T-cell (primary cell): ENCODE data around the gene POMT1. TPM values are rescaled to one million over a fixed set of nuclear protein-coding genes. Genes with fewer than 3 reads are reported as not detected.

Experiments used
- ATAC-seq, 4 experiments: fragments of 200-7000 bp in 3 of 4; fragments of 150-1000 bp in 1 of 4; cut with Tn5 transposase; replicated peaks in 1 of 4; 1 replicate in 3 of 4; 2 replicates in 1 of 4; pipeline ENCODE4 v1.10.0; 2021; ENCODE audit warnings: moderate library complexity in 3 of 4, mild to moderate bottlenecking in 2 of 4, moderate number of reproducible peaks in 1 of 4
- CTCF ChIA-PET, 2 donors: fragments of 300-600 bp; sonication (Branson Sonifier 250); formaldehyde crosslinking; loops; one replicate each; lab custom pipeline; 2022; ENCODE audit warnings: antibody characterized with exemption in 2 of 2; lab: Charles Lee
- POLR2A ChIA-PET, 2 donors: fragments of 300-600 bp; sonication (Branson Sonifier 250); formaldehyde crosslinking; loops; one replicate each; lab custom pipeline; 2022; ENCODE audit warnings: antibody characterized with exemption in 2 of 2; lab: Charles Lee
- DNase-seq, 35 experiments: peaks; one replicate each; pipeline versions ENCODE4 v3.0.0 to v3.0.0-alpha.2; 2013 to 2023
- H3K27ac ChIP-seq: one replicate; pipeline ENCODE4 v1.5.1; 2013; ENCODE audit warnings: low read length
- H3K27me3 ChIP-seq, 2 experiments: replicated peaks in 1 of 2; 1 replicate in 1 of 2; 2 replicates in 1 of 2; pipeline versions ENCODE4 v1.6.1 to v1.7.0; 2013; ENCODE audit warnings: low read length in 1 of 2, mixed read lengths in 1 of 2; ENCODE audit not compliant: control insufficient read depth in 2 of 2, insufficient read depth in 2 of 2; ENCODE audit errors: extremely low read depth in 1 of 2
- H3K36me3 ChIP-seq, 2 donors: 1 replicate in 1 of 2; 2 replicates in 1 of 2; pipeline versions ENCODE4 v1.6.1 to v1.7.0; 2013; ENCODE audit warnings: low read length in 1 of 2; ENCODE audit not compliant: control insufficient read depth in 2 of 2, insufficient read depth in 1 of 2; ENCODE audit errors: extremely low read depth in 1 of 2
- H3K4me1 ChIP-seq, 2 experiments: 1 replicate in 1 of 2; 2 replicates in 1 of 2; pipeline versions ENCODE4 v1.6.1 to v1.7.0; 2013; ENCODE audit warnings: low read length in 2 of 2, mixed read lengths in 1 of 2; ENCODE audit not compliant: insufficient read depth in 2 of 2, control insufficient read depth in 1 of 2; ENCODE audit errors: extremely low read depth in 1 of 2
- H3K4me3 ChIP-seq, 2 donors: 1 replicate in 1 of 2; 2 replicates in 1 of 2; pipeline versions ENCODE4 v1.5.1 to v1.7.0; 2013; ENCODE audit warnings: mild to moderate bottlenecking in 2 of 2, low read length in 1 of 2, moderate library complexity in 1 of 2; ENCODE audit not compliant: control insufficient read depth in 1 of 2; ENCODE audit errors: extremely low read depth in 1 of 2
- H3K9me3 ChIP-seq: 2 replicates; pipeline ENCODE4 v1.7.0; 2013
- H3K27ac Mint-ChIP-seq, 2 donors: one replicate each; pipeline ENCODE4 v1.8.0; 2020 to 2021; ENCODE audit warnings: mild to moderate bottlenecking in 2 of 2, mixed read lengths in 2 of 2
- H3K27me3 Mint-ChIP-seq, 2 donors: one replicate each; pipeline ENCODE4 v1.8.0; 2021 to 2022; ENCODE audit warnings: mixed read lengths in 2 of 2
- H3K36me3 Mint-ChIP-seq: one replicate; pipeline ENCODE4 v1.8.0; 2021; ENCODE audit warnings: mixed read lengths
- H3K4me1 Mint-ChIP-seq, 3 donors: one replicate each; pipeline ENCODE4 v1.8.0; 2020 to 2022; ENCODE audit warnings: mixed read lengths in 3 of 3, mild to moderate bottlenecking in 1 of 3
- H3K4me3 Mint-ChIP-seq, 3 donors: one replicate each; pipeline ENCODE4 v1.8.0; 2020 to 2022; ENCODE audit warnings: mild to moderate bottlenecking in 3 of 3, mixed read lengths in 3 of 3, moderate library complexity in 3 of 3
- H3K9me3 Mint-ChIP-seq, 3 donors: one replicate each; pipeline ENCODE4 v1.8.0; 2020 to 2022; ENCODE audit warnings: mixed read lengths in 3 of 3
- WGBS: methylation state at CpG from one replicate; pipeline ENCODE4 v1.1.5; 2013; ENCODE audit warnings: missing lambda C conversion rate; ENCODE audit not compliant: insufficient coverage; 5-methylcytosine and 5-hydroxymethylcytosine counted together
- total RNA-seq, 35 experiments: library from RNA in 6 of 35; stranded (reverse) in 6 of 35; fragments of 120-200 nt in 1 of 35; gene quantifications; one replicate each; pipeline versions ENCODE4 v1.2.1 to v1.2.4 and lab custom pipeline; 2013 to 2026

Gene POMT1
- total RNA-seq, 5 donors from 2014 or later (not counting 1 experiment from before 2014, with no cell fraction given) = 45.3 to 74.4 (median 56.9) TPM

- Histone ChIP-seq H3K9me3 (no peaks in the 10 kb centered on the region), H3K27me3 (no peaks in the 10 kb centered on the region), H3K27ac (no peak overlapping the region), H3K36me3 (peaks cover 0 to 3% of the 10 kb centered on the region in 2 donors), H3K4me1 (peaks cover 18 to 63% of the 10 kb centered on the region in 2 experiments), H3K4me3 (peak overlapping the region in 1 of 2 donors; percentile 40)
- POLR2A ChIA-PET = interaction anchor here in 1 of 2 donors (0.6 kb wide), 1 partner anchor 25 kb away, joined by 3 read pairs; no protein-coding TSS in a partner anchor
- CTCF ChIA-PET = no interaction called here
- WGBS = 0% methylated on average over 1 of the region's 8 CpGs
- DNase-seq (peak in 25 of 35 experiments; percentile 11 to 57 (median 33)), ATAC-seq (peak; percentile 24 to 60 (median 46))
- H3K4me1 Mint-ChIP-seq = peaks cover 28 to 49% (median 39%) of the 10 kb centered on the region in 3 donors
- peak overlapping the region in 1 of 3 donors; percentile 59 for H3K4me3 Mint-ChIP-seq
- peak overlapping the region; percentile 70 to 73 for H3K27ac Mint-ChIP-seq
- H3K36me3 Mint-ChIP-seq = no peaks in the 10 kb centered on the region
- H3K27me3 Mint-ChIP-seq = no peaks in the 10 kb centered on the region
- no peaks in the 10 kb centered on the region for H3K9me3 Mint-ChIP-seq
Observed at GRCh38 chr9:131534721-131535237, 32.1 kb downstream of the POMT1 start.

- Histone ChIP-seq H3K27ac (no peak overlapping the region), H3K4me1 (peaks cover 15 to 57% of the 10 kb centered on the region in 2 experiments), H3K9me3 (no peaks in the 10 kb centered on the region), H3K4me3 (no peak overlapping the region), H3K27me3 (no peaks in the 10 kb centered on the region), H3K36me3 (no peaks in the 10 kb centered on the region)
- Mint-ChIP-seq H3K27me3 (no peaks in the 10 kb centered on the region), H3K4me1 (peaks cover 30 to 52% (median 42%) of the 10 kb centered on the region in 3 donors), H3K9me3 (peaks cover 0 to 4% (median 2%) of the 10 kb centered on the region in 3 donors), H3K4me3 (no peak overlapping the region), H3K36me3 (no peaks in the 10 kb centered on the region), H3K27ac (no peak overlapping the region)
- WGBS = 100% methylated on average over 2 of the region's 19 CpGs
- ChIA-PET POLR2A (no interaction called here), CTCF (no interaction called here)
- DNase-seq (no peak), ATAC-seq (no peak)
Observed at GRCh38 chr9:131537946-131538345, 35.2 kb downstream of the POMT1 start.

GRCh38 chr9:131539223-131539923 is 36.7 kb downstream of the POMT1 start:
- Mint-ChIP-seq H3K9me3 (peaks cover 0 to 12% (median 8%) of the 10 kb centered on the region in 3 donors), H3K36me3 (no peaks in the 10 kb centered on the region), H3K27me3 (peaks cover 0 to under 1% of the 10 kb centered on the region in 2 donors), H3K4me1 (peaks cover 26 to 49% (median 39%) of the 10 kb centered on the region in 3 donors), H3K27ac (peak overlapping the region; percentile 88 to 90), H3K4me3 (peak overlapping the region in 1 of 3 donors; percentile 61)
- DNase-seq = peak in 18 of 35 experiments; percentile 12 to 51 (median 24)
- CTCF ChIA-PET = interaction anchor here in 1 of 2 donors (0.7 kb wide), 1 partner anchor 898 kb away, joined by 3 read pairs; no protein-coding TSS in a partner anchor
- peak; percentile 68 to 87 (median 79) for ATAC-seq
- no peaks in the 10 kb centered on the region for H3K36me3 ChIP-seq
- 48% methylated on average over 6 of the region's 7 CpGs for WGBS
- peaks cover 13 to 51% of the 10 kb centered on the region in 2 experiments for H3K4me1 ChIP-seq
- H3K4me3 ChIP-seq = no peak overlapping the region
- H3K27ac ChIP-seq = peak overlapping the region; percentile 52
- POLR2A ChIA-PET = interaction anchor here in 1 of 2 donors (0.7 kb wide), 2 partner anchors 188 to 190 kb away, joined by 3 to 6 read pairs; no protein-coding TSS in a partner anchor
- H3K27me3 ChIP-seq = peaks cover 0 to under 1% of the 10 kb centered on the region in 2 experiments
- no peaks in the 10 kb centered on the region for H3K9me3 ChIP-seq

- Histone ChIP-seq H3K36me3 (no peaks in the 10 kb centered on the region), H3K4me3 (no peak overlapping the region), H3K27me3 (peaks cover 6 to 31% of the 10 kb centered on the region in 2 experiments), H3K27ac (no peak overlapping the region), H3K9me3 (no peaks in the 10 kb centered on the region), H3K4me1 (peaks cover 9 to 48% of the 10 kb centered on the region in 2 experiments)
- no CpG with 5 or more reads among the region's 6 CpGs for WGBS
- peaks cover 27 to 47% (median 36%) of the 10 kb centered on the region in 3 donors for H3K4me1 Mint-ChIP-seq
- POLR2A ChIA-PET = no interaction called here
- CTCF ChIA-PET = no interaction called here
- ATAC-seq (no peak), DNase-seq (no peak)
- no peak overlapping the region for H3K4me3 Mint-ChIP-seq
- peaks cover 3% of the 10 kb centered on the region for H3K36me3 Mint-ChIP-seq
- H3K27me3 Mint-ChIP-seq = peaks cover 16 to 23% of the 10 kb centered on the region in 2 donors
- H3K27ac Mint-ChIP-seq = no peak overlapping the region
- peaks cover 0 to 12% (median 8%) of the 10 kb centered on the region in 3 donors for H3K9me3 Mint-ChIP-seq
Observed at GRCh38 chr9:131543141-131543540, 40.4 kb downstream of the POMT1 start.

GRCh38 chr9:131545003-131545785 is 42.5 kb downstream of the POMT1 start, which contains the start of gene PRRT1B:
Gene PRRT1B (plus strand): TSS chr9:131545523. CDS start chr9:131545616, 93 bp downstream.
- Mint-ChIP-seq H3K4me1 (peaks cover 17 to 34% (median 24%) of the 10 kb centered on the region in 3 donors), H3K27me3 (peaks cover 36 to 43% of the 10 kb centered on the region in 2 donors), H3K4me3 (peak within 1 kb of the TSS in 2 of 3 donors; percentile 34 to 62), H3K9me3 (peaks cover 0 to 17% (median 8%) of the 10 kb centered on the region in 3 donors), H3K36me3 (peaks cover 12% of the 10 kb centered on the region), H3K27ac (no peak within 1 kb of the TSS)
- CTCF ChIA-PET = interaction anchor here (0.6 kb wide), 2 partner anchors 303 to 327 kb away, joined by 3 to 4 read pairs; no protein-coding TSS in a partner anchor
- H3K27ac ChIP-seq = no peak within 1 kb of the TSS
- H3K9me3 ChIP-seq = no peaks in the 10 kb centered on the region
- peaks cover 6 to 29% of the 10 kb centered on the region in 2 experiments for H3K4me1 ChIP-seq
- WGBS = 45% methylated on average over 39 of the region's 50 CpGs
- POLR2A ChIA-PET = no interaction called here
- ATAC-seq (no peak), DNase-seq (no peak)
- peak within 1 kb of the TSS; percentile 44 to 57 for H3K4me3 ChIP-seq
- no peaks in the 10 kb centered on the region for H3K36me3 ChIP-seq
- H3K27me3 ChIP-seq = peaks cover 6 to 39% of the 10 kb centered on the region in 2 experiments
